MCF 10A (cell line): Measurements from ENCODE around the gene ADGRD2. TPM values are rescaled to one million over a fixed set of nuclear protein-coding genes. Genes with fewer than 3 reads are reported as not detected.

Source experiments
- BruUV-seq: library from RNA; stranded (reverse); fragments of 400-500 nt; replicated peaks from 2 replicates; lab custom pipeline; 2021; lab: Mats Ljungman, UMichigan
- CTCF ChIA-PET: fragments of 300-600 bp; sonication (Branson Sonifier 250); formaldehyde crosslinking; extraction: SDS; loops from one replicate; lab custom pipeline; 2021; ENCODE audit warnings: antibody characterized with exemption, inconsistent platforms; lab: Yijun Ruan, JAX
- POLR2A ChIA-PET: fragments of 300-600, 350-650 bp; sonication (Branson Sonifier 250); formaldehyde crosslinking; extraction: SDS; loops from one replicate; lab custom pipeline; 2020; ENCODE audit warnings: antibody characterized with exemption, inconsistent platforms; lab: Yijun Ruan, JAX
- DNase-seq: peaks from one replicate; pipeline ENCODE4 v3.0.0-alpha.2; 2018; ENCODE audit not compliant: unreplicated experiment
- H3K27ac Mint-ChIP-seq: one replicate; pipeline ENCODE4 v1.8.0; 2022; ENCODE audit warnings: mild to moderate bottlenecking, low read depth, mixed read lengths; ENCODE audit not compliant: unreplicated experiment
- H3K27me3 Mint-ChIP-seq: one replicate; pipeline ENCODE4 v1.8.0; 2022; ENCODE audit warnings: mixed read lengths; ENCODE audit not compliant: insufficient read depth, unreplicated experiment
- H3K36me3 Mint-ChIP-seq: one replicate; pipeline ENCODE4 v1.8.0; 2022; ENCODE audit warnings: mild to moderate bottlenecking, moderate library complexity, mixed read lengths; ENCODE audit not compliant: insufficient read depth, unreplicated experiment
- H3K4me1 Mint-ChIP-seq: one replicate; pipeline ENCODE4 v1.8.0; 2022; ENCODE audit warnings: mixed read lengths; ENCODE audit not compliant: insufficient read depth, unreplicated experiment
- H3K4me3 Mint-ChIP-seq: one replicate; pipeline ENCODE4 v1.8.0; 2022; ENCODE audit warnings: mild to moderate bottlenecking, moderate library complexity, mixed read lengths; ENCODE audit not compliant: unreplicated experiment
- H3K9me3 Mint-ChIP-seq: one replicate; pipeline ENCODE4 v1.8.0; 2022; ENCODE audit warnings: mixed read lengths; ENCODE audit not compliant: unreplicated experiment
- intact Hi-C: fragments of 100-400 bp; cut with micrococcal nuclease; formaldehyde crosslinking; loops from 2 replicates; pipeline ENCODE4 v1.14.1; 2022
- total RNA-seq: library from RNA; stranded (reverse); gene quantifications from 2 replicates; pipeline ENCODE4 v1.2.3, GENCODE V29; 2022
- TF ChIP-seq, protein P1 (sequence below): fragments of 200-600 bp; IDR thresholded peaks from one replicate; pipeline ENCODE4 v1.8.0; 2022; ENCODE audit warnings: antibody characterized with exemption, mild to moderate bottlenecking; ENCODE audit not compliant: unreplicated experiment

Gene ADGRD2
- total RNA-seq, 1 experiment from 2014 or later, result not detected

DNA sequence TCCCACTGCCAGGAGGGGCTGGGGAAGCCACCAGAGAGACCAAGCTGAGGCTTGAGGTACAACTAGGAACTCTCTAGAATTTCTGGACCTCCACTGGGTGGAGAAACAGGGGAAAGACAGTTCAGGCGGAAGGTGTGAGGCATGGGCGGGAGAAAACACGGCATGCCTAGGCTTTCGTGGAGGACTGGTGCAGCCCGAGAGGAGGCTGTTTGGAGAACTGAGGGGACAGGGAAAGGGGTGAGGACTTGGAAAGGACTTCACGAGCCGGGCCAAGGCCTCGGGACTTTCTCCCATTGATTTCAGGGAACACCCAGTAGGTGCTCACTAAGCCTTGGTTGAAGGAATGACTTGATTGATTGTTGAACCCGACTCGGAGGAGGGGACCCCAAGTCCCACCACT, 9.5 kb upstream of the ADGRD2 start:
- Mint-ChIP-seq H3K4me3 (no peak overlapping the region), H3K27ac (no peak overlapping the region), H3K36me3 (no peaks in the 10 kb centered on the region), H3K4me1 (no peaks in the 10 kb centered on the region), H3K9me3 (no peaks in the 10 kb centered on the region), H3K27me3 (no peaks in the 10 kb centered on the region)
- intact Hi-C loops, result no loop called here
- ChIA-PET POLR2A (no interaction called here), CTCF (interaction anchor here (2.1 kb wide), 1 partner anchor 21 kb away, joined by 7 read pairs; no protein-coding TSS in a partner anchor)
- TF ChIP-seq, protein P1, sequence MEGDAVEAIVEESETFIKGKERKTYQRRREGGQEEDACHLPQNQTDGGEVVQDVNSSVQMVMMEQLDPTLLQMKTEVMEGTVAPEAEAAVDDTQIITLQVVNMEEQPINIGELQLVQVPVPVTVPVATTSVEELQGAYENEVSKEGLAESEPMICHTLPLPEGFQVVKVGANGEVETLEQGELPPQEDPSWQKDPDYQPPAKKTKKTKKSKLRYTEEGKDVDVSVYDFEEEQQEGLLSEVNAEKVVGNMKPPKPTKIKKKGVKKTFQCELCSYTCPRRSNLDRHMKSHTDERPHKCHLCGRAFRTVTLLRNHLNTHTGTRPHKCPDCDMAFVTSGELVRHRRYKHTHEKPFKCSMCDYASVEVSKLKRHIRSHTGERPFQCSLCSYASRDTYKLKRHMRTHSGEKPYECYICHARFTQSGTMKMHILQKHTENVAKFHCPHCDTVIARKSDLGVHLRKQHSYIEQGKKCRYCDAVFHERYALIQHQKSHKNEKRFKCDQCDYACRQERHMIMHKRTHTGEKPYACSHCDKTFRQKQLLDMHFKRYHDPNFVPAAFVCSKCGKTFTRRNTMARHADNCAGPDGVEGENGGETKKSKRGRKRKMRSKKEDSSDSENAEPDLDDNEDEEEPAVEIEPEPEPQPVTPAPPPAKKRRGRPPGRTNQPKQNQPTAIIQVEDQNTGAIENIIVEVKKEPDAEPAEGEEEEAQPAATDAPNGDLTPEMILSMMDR, result no peak
- DNase-seq, result no peak
- BruUV-seq, result no TSS peak

- intact Hi-C loops, result no loop called here
- Mint-ChIP-seq H3K27me3 (no peaks in the 10 kb centered on the region), H3K4me3 (no peak overlapping the region), H3K9me3 (no peaks in the 10 kb centered on the region), H3K4me1 (no peaks in the 10 kb centered on the region), H3K27ac (no peak overlapping the region), H3K36me3 (no peaks in the 10 kb centered on the region)
- DNase-seq, result no peak
- no TSS peak for BruUV-seq
- ChIA-PET POLR2A (interaction anchor here (0.6 kb wide), 1 partner anchor 33 kb away, joined by 3 read pairs; no protein-coding TSS in a partner anchor), CTCF (interaction anchor here (2.1 kb wide), 1 partner anchor 22 kb away, joined by 7 read pairs; no protein-coding TSS in a partner anchor)
- TF ChIP-seq, protein P1, result no peak
Observed at GRCh38 chr9:124441291-124441690, 9.0 kb upstream of the ADGRD2 start.

DNA sequence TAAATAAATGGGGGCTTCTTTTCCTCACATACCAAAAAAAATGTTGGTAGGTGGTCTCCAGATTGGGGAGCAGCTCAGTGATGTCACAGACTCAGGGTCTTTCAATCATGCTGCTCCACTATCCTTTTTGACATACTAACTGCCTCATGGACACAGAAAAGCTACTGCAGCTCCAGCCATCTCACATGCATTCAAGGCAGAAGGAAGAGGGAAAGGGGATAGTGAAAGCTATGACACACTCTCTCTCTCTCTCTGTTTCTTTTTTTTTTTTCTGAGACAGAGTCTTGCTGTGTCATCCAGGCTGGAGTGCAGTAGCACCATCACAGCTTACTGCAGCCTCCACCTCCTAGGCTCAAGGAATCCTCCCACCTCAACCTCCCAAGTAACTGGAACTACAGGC, 7.9 kb upstream of the ADGRD2 start:
- DNase-seq, result no peak
- no peak overlapping the region for H3K4me3 Mint-ChIP-seq
- peaks cover 5% of the 10 kb centered on the region for H3K4me1 Mint-ChIP-seq
- TF ChIP-seq, protein P1, result no peak
- H3K27ac Mint-ChIP-seq, result no peak overlapping the region
- CTCF ChIA-PET, result interaction anchor here (0.6 to 2.1 kb wide), 4 partner anchors 23 to 94 kb away, joined by 3 to 7 read pairs (median 3); no protein-coding TSS in a partner anchor
- H3K27me3 Mint-ChIP-seq, result no peaks in the 10 kb centered on the region
- no TSS peak for BruUV-seq
- POLR2A ChIA-PET, result no interaction called here
- intact Hi-C loops, result no loop called here
- no peaks in the 10 kb centered on the region for H3K9me3 Mint-ChIP-seq
- H3K36me3 Mint-ChIP-seq, result no peaks in the 10 kb centered on the region

- peaks cover 5% of the 10 kb centered on the region for H3K4me1 Mint-ChIP-seq
- H3K4me3 Mint-ChIP-seq, result no peak overlapping the region
- DNase-seq, result no peak
- POLR2A ChIA-PET, result no interaction called here
- no peaks in the 10 kb centered on the region for H3K27me3 Mint-ChIP-seq
- TF ChIP-seq, protein P1, result no peak
- no peak overlapping the region for H3K27ac Mint-ChIP-seq
- H3K9me3 Mint-ChIP-seq, result no peaks in the 10 kb centered on the region
- H3K36me3 Mint-ChIP-seq, result no peaks in the 10 kb centered on the region
- BruUV-seq, result no TSS peak
- intact Hi-C loops, result no loop called here
- CTCF ChIA-PET, result interaction anchor here (0.7 kb wide), 1 partner anchor 82 kb away, joined by 3 read pairs; no protein-coding TSS in a partner anchor
Observed at GRCh38 chr9:124442826-124443225, 7.4 kb upstream of the ADGRD2 start.
